HFF-Myc (cell line): ENCODE measurements around the gene SPAG16.
"Not testable (repeated sequence)": the region's sequence is repeated elsewhere in the genome, so short reads cannot be mapped to it uniquely, and the experiment has no call there.

ENCODE experiments used
- DNase-seq: peaks from one replicate; pipeline ENCODE4 v3.0.0-alpha.2; 2011; ENCODE audit warnings: low read depth; ENCODE audit errors: extremely low read depth
- H3K4me3 ChIP-seq: replicated peaks from 2 replicates; pipeline ENCODE4 v1.5.1; 2011; ENCODE audit warnings: low read depth, mild to moderate bottlenecking, control low read depth, low read length
- TF ChIP-seq, protein P1 (sequence below): IDR thresholded peaks from 2 replicates; pipeline ENCODE4 v1.5.1; 2012; ENCODE audit warnings: mild to moderate bottlenecking, low read depth, low read length, control low read depth; ENCODE audit errors: missing control alignments

The SPAG16 gene

DNA sequence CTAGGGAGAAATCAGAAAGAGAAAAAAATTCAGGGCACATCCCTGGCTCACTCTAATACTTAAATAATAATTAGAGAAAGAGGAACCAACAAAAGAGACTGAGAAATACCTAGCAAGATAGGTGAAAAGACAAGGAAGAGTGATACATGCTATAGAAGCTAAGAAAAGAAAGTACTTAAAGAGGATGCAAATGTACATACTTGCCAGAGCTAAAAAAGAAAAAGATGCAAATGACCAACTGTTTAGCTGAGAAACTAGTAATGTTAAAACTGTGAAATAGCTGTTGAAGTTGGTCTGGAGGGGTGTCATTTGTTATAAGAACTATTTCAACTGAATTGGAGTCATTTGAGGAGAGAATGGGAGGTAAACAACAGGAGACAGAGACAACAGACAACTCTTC is 412.2 kb downstream of the SPAG16 start:
- TF ChIP-seq, protein P1, sequence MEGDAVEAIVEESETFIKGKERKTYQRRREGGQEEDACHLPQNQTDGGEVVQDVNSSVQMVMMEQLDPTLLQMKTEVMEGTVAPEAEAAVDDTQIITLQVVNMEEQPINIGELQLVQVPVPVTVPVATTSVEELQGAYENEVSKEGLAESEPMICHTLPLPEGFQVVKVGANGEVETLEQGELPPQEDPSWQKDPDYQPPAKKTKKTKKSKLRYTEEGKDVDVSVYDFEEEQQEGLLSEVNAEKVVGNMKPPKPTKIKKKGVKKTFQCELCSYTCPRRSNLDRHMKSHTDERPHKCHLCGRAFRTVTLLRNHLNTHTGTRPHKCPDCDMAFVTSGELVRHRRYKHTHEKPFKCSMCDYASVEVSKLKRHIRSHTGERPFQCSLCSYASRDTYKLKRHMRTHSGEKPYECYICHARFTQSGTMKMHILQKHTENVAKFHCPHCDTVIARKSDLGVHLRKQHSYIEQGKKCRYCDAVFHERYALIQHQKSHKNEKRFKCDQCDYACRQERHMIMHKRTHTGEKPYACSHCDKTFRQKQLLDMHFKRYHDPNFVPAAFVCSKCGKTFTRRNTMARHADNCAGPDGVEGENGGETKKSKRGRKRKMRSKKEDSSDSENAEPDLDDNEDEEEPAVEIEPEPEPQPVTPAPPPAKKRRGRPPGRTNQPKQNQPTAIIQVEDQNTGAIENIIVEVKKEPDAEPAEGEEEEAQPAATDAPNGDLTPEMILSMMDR: no peak
- no peak for DNase-seq

DNA sequence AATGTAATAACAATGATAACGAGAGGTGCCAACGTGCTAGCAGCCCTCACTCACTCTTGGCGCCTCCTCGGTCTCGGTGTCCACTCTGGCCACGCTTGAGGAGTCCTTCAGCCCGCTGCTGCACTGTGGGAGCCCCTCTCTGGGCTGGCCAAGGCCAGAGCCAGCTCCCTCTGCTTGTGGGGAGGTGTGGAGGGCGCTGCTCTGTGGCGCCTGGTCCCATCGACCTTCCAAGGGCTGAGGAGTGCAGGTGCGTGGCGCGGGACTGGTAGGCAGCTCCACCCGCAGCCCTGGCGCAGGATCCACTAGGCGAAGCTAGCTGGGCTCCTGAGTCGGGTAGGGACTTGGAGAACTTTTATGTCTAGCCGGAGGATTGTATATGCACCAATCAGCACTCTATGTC is 417.1 kb downstream of the SPAG16 start:
- DNase-seq: not testable (repeated sequence)

More for the DNA sequence above, 412.2 kb downstream of the SPAG16 start:
- no peak overlapping the region for H3K4me3 ChIP-seq

DNA sequence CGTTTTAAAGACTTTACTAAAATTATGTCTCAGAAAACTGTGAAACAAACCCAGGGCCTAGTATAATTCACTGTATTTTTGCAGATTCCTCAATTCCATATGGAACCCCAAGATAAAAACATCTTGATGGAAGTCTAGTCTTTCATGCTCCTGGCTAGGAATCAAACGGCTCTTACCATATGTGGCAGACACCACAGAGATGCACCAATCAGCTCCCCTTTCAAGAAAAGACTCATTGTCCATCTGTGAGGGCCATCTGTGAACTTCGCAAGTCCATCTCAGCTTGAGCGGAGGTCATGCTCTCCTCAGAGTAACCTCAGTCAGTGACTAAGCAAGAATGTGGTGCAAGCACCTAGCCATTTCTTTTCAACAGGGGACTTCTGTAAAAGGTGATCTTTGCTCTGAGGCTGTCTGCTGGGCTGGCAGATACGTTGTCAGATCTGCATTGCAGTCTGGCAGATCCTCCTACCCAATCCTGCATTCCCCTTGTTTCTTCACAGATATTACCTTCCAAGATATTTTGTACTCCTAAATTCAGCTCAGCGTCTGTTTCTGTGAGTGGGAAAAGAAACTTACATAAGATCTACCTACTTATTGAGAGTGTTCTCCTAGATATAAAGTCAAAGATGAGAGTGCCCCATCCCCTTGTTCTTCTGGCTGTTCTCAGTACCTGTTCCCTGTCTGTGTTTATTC is 419.3 kb downstream of the SPAG16 start:
- TF ChIP-seq, protein P1: no peak
- DNase-seq: no peak
- no peak overlapping the region for H3K4me3 ChIP-seq

More for the DNA sequence above, 417.1 kb downstream of the SPAG16 start:
- not testable (repeated sequence) for H3K4me3 ChIP-seq

DNA sequence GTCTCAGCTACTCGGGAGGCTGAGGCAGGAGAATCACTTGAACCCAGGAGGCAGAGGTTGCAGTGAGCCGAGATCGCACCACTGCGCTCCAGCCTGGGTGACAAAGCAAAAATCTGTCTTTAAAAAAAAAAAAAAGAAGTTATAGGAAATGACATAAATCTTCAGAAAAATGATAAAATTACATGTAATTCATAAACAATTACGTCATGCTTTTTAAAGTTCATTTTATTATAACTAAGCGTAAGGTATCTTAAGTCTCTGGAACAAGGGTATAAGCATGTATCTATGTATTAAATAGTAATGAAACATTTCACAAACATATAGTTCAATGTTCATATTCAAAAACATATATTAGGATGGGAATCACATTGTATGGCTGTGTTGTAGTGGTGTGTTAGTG is 425.9 kb downstream of the SPAG16 start:
- no peak overlapping the region for H3K4me3 ChIP-seq
- no peak for DNase-seq
- TF ChIP-seq, protein P1: no peak

DNA sequence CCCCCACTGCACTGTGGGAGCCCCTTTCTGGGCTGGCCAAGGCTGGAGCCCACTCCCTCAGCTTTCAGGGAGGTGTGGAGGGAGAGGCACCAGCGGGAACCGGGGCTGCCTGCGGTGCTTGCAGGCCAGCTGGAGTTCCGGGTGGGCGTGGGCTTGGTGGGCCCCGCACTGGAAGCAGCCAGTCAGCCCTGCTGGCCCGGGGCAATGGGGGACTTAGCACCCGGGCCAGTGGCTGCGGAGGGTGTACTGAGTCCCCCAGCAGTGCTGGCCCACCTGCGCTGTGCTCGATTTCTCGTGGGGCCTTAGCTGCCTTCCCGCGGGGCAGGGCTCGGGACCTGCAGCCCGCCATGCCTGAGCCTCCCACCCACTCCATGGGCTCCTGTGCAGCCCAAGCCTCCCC is 434.1 kb downstream of the SPAG16 start:
- not testable (repeated sequence) for H3K4me3 ChIP-seq, DNase-seq

DNA sequence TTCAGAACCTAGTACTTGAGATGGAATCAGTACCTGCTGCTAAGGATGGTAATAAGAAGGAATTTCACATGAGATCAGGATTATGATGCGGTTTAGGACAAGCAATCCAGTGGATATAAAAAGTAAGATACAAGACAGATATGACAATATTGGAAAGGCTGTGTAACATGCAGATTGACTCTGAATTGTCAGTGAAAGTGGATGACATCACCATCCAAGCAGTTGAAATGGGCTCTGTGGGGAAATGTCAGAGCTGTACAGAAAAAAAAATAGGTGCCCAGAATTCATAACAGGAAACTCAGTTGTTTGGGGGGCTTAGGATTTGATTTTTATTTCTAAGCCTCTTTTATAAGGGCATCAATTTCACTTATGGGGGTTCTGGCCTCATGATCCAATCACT is 438.3 kb downstream of the SPAG16 start:
- DNase-seq: no peak
- H3K4me3 ChIP-seq: no peak overlapping the region
- TF ChIP-seq, protein P1: no peak

DNA sequence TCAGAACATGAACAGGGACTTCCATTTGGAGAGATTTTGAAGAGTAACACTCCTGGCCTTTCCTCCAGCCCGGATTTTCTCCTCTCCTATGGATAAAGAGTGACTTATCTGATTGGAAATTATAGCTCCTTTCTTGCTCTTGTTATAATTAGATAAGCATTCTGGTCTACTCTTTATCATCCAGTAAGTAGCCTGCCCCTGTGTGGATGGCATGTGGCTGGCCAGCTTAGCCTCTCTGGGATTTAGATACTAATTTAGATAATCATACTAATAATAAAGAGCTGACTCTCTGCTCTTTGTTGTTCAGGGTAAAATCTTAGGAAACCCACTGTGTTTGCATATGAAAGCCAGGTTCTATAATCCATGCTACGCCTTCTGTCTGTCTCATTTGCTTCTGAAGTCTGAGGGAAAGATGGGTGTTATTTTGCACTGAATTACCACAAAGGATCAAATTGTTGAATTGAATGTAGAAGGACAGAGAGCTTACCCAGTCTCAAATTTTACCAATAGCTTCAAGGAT is 438.8 kb downstream of the SPAG16 start:
- TF ChIP-seq, protein P1: no peak
- H3K4me3 ChIP-seq: no peak overlapping the region
- DNase-seq: no peak

DNA sequence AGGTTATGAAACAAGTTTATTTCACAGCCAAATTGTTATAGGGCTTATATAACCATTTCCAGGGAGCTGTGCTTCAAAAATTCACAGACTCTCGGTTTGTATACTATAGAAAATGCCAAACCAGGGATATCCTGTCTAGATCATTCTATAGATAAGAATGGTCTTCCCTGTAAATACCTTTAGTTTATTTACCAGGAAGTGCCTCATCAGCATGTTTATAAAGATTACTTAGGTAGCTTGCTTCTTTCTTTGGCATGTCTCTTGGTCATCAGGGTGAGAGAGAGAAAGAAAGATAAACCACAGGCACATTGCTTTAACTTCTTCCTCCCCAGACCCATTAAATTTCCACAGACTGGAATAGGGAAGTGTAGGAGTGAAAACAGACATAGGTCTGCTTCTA is 439.4 kb downstream of the SPAG16 start:
- no peak for DNase-seq
- no peak overlapping the region for H3K4me3 ChIP-seq
- TF ChIP-seq, protein P1: no peak
